Hematopoietic multipotent progenitor cell treated with erythropoietin and hydrocortisone succinate and interleukin-3 and kit ligand, for 6 days (in vitro differentiated cells): Measurements from ENCODE around the gene CFAP77.
"Not testable (repeated sequence)": the region's sequence is repeated elsewhere in the genome, so short reads cannot be mapped to it uniquely, and the experiment has no call there.

ENCODE experiments used
- DNase-seq: peaks from one replicate; pipeline ENCODE4 v3.0.0-alpha.2; 2015

CFAP77 gene

GRCh38 chr9:132409828-132410528, at the start of gene CFAP77:
CFAP77 (plus strand) TSS chr9:132410211; CDS start chr9:132410272, 61 bp downstream.
- DNase-seq: peak; percentile 78

GRCh38 chr9:132364068-132364467, 45.9 kb upstream of the CFAP77 start:
- DNase-seq: no peak

- no peak for DNase-seq
These were observed 44.0 kb upstream of the CFAP77 start for GRCh38 chr9:132365986-132366385.

GRCh38 chr9:132366481-132366880, 43.5 kb upstream of the CFAP77 start:
- DNase-seq: no peak

GRCh38 chr9:132367613-132368313, 42.2 kb upstream of the CFAP77 start:
- no peak for DNase-seq

GRCh38 chr9:132369421-132369820, 40.6 kb upstream of the CFAP77 start:
- no peak for DNase-seq

GRCh38 chr9:132370592-132370991, 39.4 kb upstream of the CFAP77 start:
- DNase-seq: no peak

GRCh38 chr9:132372177-132373095, 37.6 kb upstream of the CFAP77 start:
- DNase-seq: peak; percentile 75

GRCh38 chr9:132377769-132378168, 32.2 kb upstream of the CFAP77 start:
- not testable (repeated sequence) for DNase-seq

- not testable (repeated sequence) for DNase-seq
These were observed 31.6 kb upstream of the CFAP77 start for GRCh38 chr9:132378416-132378815.

- peak; percentile 17 for DNase-seq
These were observed 28.0 kb upstream of the CFAP77 start for GRCh38 chr9:132381966-132382541.

- DNase-seq: no peak
These were observed 26.5 kb upstream of the CFAP77 start for GRCh38 chr9:132383462-132383883.

GRCh38 chr9:132384376-132384775, 25.6 kb upstream of the CFAP77 start:
- DNase-seq: no peak

GRCh38 chr9:132387133-132387532, 22.9 kb upstream of the CFAP77 start:
- no peak for DNase-seq

- DNase-seq: no peak
These were observed 19.0 kb upstream of the CFAP77 start for GRCh38 chr9:132390966-132391365.

GRCh38 chr9:132391449-132391848, 18.6 kb upstream of the CFAP77 start:
- DNase-seq: no peak

- no peak for DNase-seq
These were observed 14.5 kb upstream of the CFAP77 start for GRCh38 chr9:132395560-132395959.

GRCh38 chr9:132401824-132402223, 8.2 kb upstream of the CFAP77 start:
- no peak for DNase-seq

- DNase-seq: peak; percentile 21
These were observed 5.7 kb upstream of the CFAP77 start for GRCh38 chr9:132404228-132404881.

GRCh38 chr9:132406554-132407122, 3.4 kb upstream of the CFAP77 start, which contains the start of gene TTF1:
TTF1 (minus strand) TSS chr9:132406840; CDS start chr9:132402821, 4,019 bp downstream.
- DNase-seq: peak; percentile 98

- no peak for DNase-seq
These were observed 2.8 kb upstream of the CFAP77 start for GRCh38 chr9:132407196-132407595.

- DNase-seq: peak; percentile 51
These were observed 1.5 kb upstream of the CFAP77 start for GRCh38 chr9:132408521-132408920.
